ENCODE results near the gene CDH8.

GRCh38 chr16:62033065-62033464 is 3.2 kb downstream of the CDH8 start:
- TF ChIP-seq CTCF (IDR thresholded peaks at IDR 0.05; ENCODE audit: poor library complexity) (no peak), EZH2phosphoT487 (IDR thresholded peaks at IDR 0.05; ENCODE audit: low read depth, severe bottlenecking, unreplicated experiment) (no peak)

Measured in hepatocyte (in vitro differentiated cells).